ENCODE results near the gene ST3GAL4. TPM values are rescaled to one million over a fixed set of nuclear protein-coding genes. Genes with fewer than 3 reads are reported as not detected.

ST3GAL4 gene
- total and polyA plus RNA-seq, 2 experiments from 2014 or later: 27.3 to 53.3 TPM

DNA sequence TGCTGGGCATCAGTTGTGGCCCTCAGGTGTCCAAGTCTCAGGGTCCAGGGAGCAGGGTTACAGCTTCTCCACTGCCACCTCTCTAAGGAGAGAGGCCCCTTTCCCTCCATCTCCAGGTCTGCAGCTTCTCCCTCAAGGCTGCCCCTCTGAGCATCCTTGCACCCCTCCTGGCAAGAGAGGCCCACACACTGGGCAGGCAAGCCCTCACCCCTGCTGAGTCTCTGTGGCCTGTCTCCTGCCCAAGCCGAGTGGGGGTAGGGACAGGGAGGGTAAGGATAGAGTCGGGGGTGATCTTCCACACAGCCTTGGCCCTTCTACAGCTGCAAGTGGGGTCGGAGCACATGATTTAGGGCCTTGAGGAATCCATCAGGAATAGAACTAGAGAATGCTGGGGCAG lies 76.6 kb downstream of the ST3GAL4 start:
- Histone ChIP-seq H3K4me2 (ENCODE audit: unreplicated experiment) (peak overlapping the region; percentile 55), H3K9me2 (ENCODE audit: insufficient read depth) (no peaks in the 10 kb centered on the region), H3K4me1 (ENCODE audit: insufficient read depth) (peaks cover 22% of the 10 kb centered on the region), H3K27ac (peak overlapping the region; percentile 77), H3K27me3 (replicated peaks; ENCODE audit: insufficient read depth) (no peaks in the 10 kb centered on the region), H2AFZ (peak overlapping the region; percentile 81), H3K9me3 (ENCODE audit: low read depth) (no peaks in the 10 kb centered on the region), H3K36me3 (ENCODE audit: low read depth) (no peaks in the 10 kb centered on the region), H4K20me1 (ENCODE audit: insufficient read depth) (no peaks in the 10 kb centered on the region), H3F3A (ENCODE audit: insufficient read depth) (0 out of 2 replicates have a peak, but pooled peaks cover 8% of the 10 kb centered on the region), H3K9ac (peak overlapping the region; percentile 67), H3K4me3 (peak overlapping the region; percentile 30), H3K79me2 (ENCODE audit: insufficient read depth) (no peaks in the 10 kb centered on the region)
- DNase-seq: peak; percentile 26
- 8 to 12% methylated on average over 3 of the region's 3 CpGs for WGBS, 2 experiments (ENCODE audit: low coverage in 1 of 2, low lambda C conversion rate in 2 of 2, missing lambda C conversion rate in 2 of 2)
- in situ Hi-C loops (cut with MboI): loop anchor here (25.0 kb wide), 1 partner anchor 905 kb away; no protein-coding TSS in a partner anchor
- TF ChIP-seq EZH2 (IDR thresholded peaks at IDR 0.05; ENCODE audit: insufficient read depth, poor library complexity, severe bottlenecking): no peak
- TF ChIP-seq EZH2phosphoT487 (IDR thresholded peaks at IDR 0.05; ENCODE audit: insufficient read depth, low read depth): no peak

GRCh38 chr11:126432525-126432924 lies 77.0 kb downstream of the ST3GAL4 start:
- Histone ChIP-seq H3K4me3 (no peak overlapping the region), H3K4me1 (ENCODE audit: insufficient read depth) (peaks cover 22% of the 10 kb centered on the region), H3K4me2 (ENCODE audit: unreplicated experiment) (no peak overlapping the region), H3K27me3 (replicated peaks; ENCODE audit: insufficient read depth) (no peaks in the 10 kb centered on the region), H4K20me1 (ENCODE audit: insufficient read depth) (no peaks in the 10 kb centered on the region), H3K9me3 (ENCODE audit: low read depth) (no peaks in the 10 kb centered on the region), H3K27ac (peak overlapping the region; percentile 77), H3F3A (ENCODE audit: insufficient read depth) (0 out of 2 replicates have a peak, but pooled peaks cover 12% of the 10 kb centered on the region), H3K79me2 (ENCODE audit: insufficient read depth) (no peaks in the 10 kb centered on the region), H3K9ac (0 out of 2 replicates have a peak overlapping the region, but pooled peaks have one; percentile 67), H2AFZ (peak overlapping the region; percentile 81), H3K36me3 (ENCODE audit: low read depth) (no peaks in the 10 kb centered on the region), H3K9me2 (ENCODE audit: insufficient read depth) (no peaks in the 10 kb centered on the region)
- no peak for DNase-seq
- in situ Hi-C loops (cut with MboI): loop anchor here (25.0 kb wide), 1 partner anchor 905 kb away; no protein-coding TSS in a partner anchor
- no peak for TF ChIP-seq EZH2 (IDR thresholded peaks at IDR 0.05; ENCODE audit: insufficient read depth, poor library complexity, severe bottlenecking)
- TF ChIP-seq EZH2phosphoT487 (IDR thresholded peaks at IDR 0.05; ENCODE audit: insufficient read depth, low read depth): no peak
- 65 to 66% methylated on average over 6 of the region's 6 CpGs for WGBS, 2 experiments (ENCODE audit: low coverage in 1 of 2, low lambda C conversion rate in 2 of 2, missing lambda C conversion rate in 2 of 2)

- WGBS, 2 experiments (ENCODE audit: low coverage in 1 of 2, low lambda C conversion rate in 2 of 2, missing lambda C conversion rate in 2 of 2): 79 to 80% methylated on average over 11 of the region's 11 CpGs
- Histone ChIP-seq H3K4me2 (ENCODE audit: unreplicated experiment) (no peak overlapping the region), H3K9ac (no peak overlapping the region), H3K9me2 (ENCODE audit: insufficient read depth) (no peaks in the 10 kb centered on the region), H3K9me3 (ENCODE audit: low read depth) (no peaks in the 10 kb centered on the region), H3F3A (ENCODE audit: insufficient read depth) (0 out of 2 replicates have a peak, but pooled peaks cover 12% of the 10 kb centered on the region), H3K4me3 (no peak overlapping the region), H3K36me3 (ENCODE audit: low read depth) (no peaks in the 10 kb centered on the region), H2AFZ (no peak overlapping the region), H3K4me1 (ENCODE audit: insufficient read depth) (peaks cover 22% of the 10 kb centered on the region), H3K79me2 (ENCODE audit: insufficient read depth) (no peaks in the 10 kb centered on the region), H3K27ac (no peak overlapping the region), H4K20me1 (ENCODE audit: insufficient read depth) (no peaks in the 10 kb centered on the region), H3K27me3 (replicated peaks; ENCODE audit: insufficient read depth) (no peaks in the 10 kb centered on the region)
- TF ChIP-seq EZH2phosphoT487 (IDR thresholded peaks at IDR 0.05; ENCODE audit: insufficient read depth, low read depth): no peak
- TF ChIP-seq EZH2 (IDR thresholded peaks at IDR 0.05; ENCODE audit: insufficient read depth, poor library complexity, severe bottlenecking): no peak
- no peak for DNase-seq
- in situ Hi-C loops (cut with MboI): loop anchor here (25.0 kb wide), 1 partner anchor 904 kb away; no protein-coding TSS in a partner anchor
Measured at GRCh38 chr11:126433244-126433846, 77.9 kb downstream of the ST3GAL4 start.

DNA sequence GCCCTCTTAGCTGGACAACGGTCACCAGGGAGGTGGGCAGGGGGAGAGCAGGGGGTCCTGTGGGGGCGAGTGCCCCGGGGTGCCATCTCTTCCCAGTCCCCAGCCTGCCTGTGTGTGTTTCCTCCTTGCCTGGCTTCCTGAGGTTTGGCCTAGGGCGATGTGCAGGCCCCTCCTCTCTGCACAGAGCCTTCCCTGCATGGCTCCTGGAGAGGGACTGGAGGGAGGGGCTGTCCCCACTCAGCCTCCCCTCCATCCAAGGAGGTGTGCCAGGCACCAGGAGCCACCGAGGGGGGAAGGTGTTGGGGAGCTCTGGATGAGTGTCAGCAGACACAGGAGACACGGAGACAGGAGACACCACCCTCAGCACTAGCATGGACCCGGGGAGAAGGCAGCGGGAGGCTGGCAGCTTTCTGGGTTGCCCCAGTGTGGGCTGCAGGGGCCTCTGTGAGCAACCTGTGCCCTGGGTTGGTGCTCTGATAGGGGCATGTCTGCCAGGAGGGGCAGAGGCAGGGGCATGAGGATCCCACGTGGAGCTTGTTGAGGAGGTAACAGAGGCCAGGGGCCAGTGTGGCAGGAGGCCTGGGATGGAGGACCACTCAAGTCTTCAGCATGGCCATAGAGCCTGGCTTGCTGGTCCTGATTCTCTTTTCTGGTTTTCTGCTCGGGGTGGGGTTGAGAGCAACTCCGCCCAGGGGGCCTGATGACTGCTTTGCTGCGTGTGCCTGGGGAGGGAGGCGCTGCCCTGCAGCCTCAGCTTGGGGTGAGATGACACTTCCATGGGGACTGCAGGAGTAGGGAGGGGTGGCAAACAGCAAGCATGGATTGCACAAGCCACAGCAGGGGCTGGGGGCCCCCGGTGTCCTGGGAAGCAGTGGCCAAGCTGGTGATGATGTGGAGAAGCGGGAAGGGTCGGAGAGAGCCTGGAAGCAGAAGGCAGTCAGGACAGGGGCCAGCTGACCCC lies 78.8 kb downstream of the ST3GAL4 start:
- H3K9me2 ChIP-seq (ENCODE audit: insufficient read depth): no peaks in the 10 kb centered on the region
- no peak overlapping the region for H3K4me3 ChIP-seq
- H3K9me3 ChIP-seq (ENCODE audit: low read depth): no peaks in the 10 kb centered on the region
- no peak overlapping the region for H3K9ac ChIP-seq
- WGBS, 2 experiments (ENCODE audit: low coverage in 1 of 2, low lambda C conversion rate in 2 of 2, missing lambda C conversion rate in 2 of 2): 70 to 74% methylated on average over 13 to 16 of the region's 16 CpGs
- no peak for TF ChIP-seq EZH2phosphoT487 (IDR thresholded peaks at IDR 0.05; ENCODE audit: insufficient read depth, low read depth)
- TF ChIP-seq EZH2 (IDR thresholded peaks at IDR 0.05; ENCODE audit: insufficient read depth, poor library complexity, severe bottlenecking): no peak
- DNase-seq: no peak
- in situ Hi-C loops (cut with MboI): loop anchor here (25.0 kb wide), 1 partner anchor 903 kb away; no protein-coding TSS in a partner anchor
- no peaks in the 10 kb centered on the region for H3K36me3 ChIP-seq (ENCODE audit: low read depth)
- H3K27ac ChIP-seq: no peak overlapping the region
- no peaks in the 10 kb centered on the region for H4K20me1 ChIP-seq (ENCODE audit: insufficient read depth)
- H3K4me1 ChIP-seq (ENCODE audit: insufficient read depth): peaks cover 22% of the 10 kb centered on the region
- H3K27me3 ChIP-seq (replicated peaks; ENCODE audit: insufficient read depth): no peaks in the 10 kb centered on the region
- H3K79me2 ChIP-seq (ENCODE audit: insufficient read depth): no peaks in the 10 kb centered on the region
- H3F3A ChIP-seq (ENCODE audit: insufficient read depth): 0 out of 2 replicates have a peak, but pooled peaks cover 12% of the 10 kb centered on the region
- no peak overlapping the region for H2AFZ ChIP-seq
- H3K4me2 ChIP-seq (ENCODE audit: unreplicated experiment): no peak overlapping the region

All from GM23248 (cell line).